Measurements from ENCODE around the gene KPNB1.

DNA sequence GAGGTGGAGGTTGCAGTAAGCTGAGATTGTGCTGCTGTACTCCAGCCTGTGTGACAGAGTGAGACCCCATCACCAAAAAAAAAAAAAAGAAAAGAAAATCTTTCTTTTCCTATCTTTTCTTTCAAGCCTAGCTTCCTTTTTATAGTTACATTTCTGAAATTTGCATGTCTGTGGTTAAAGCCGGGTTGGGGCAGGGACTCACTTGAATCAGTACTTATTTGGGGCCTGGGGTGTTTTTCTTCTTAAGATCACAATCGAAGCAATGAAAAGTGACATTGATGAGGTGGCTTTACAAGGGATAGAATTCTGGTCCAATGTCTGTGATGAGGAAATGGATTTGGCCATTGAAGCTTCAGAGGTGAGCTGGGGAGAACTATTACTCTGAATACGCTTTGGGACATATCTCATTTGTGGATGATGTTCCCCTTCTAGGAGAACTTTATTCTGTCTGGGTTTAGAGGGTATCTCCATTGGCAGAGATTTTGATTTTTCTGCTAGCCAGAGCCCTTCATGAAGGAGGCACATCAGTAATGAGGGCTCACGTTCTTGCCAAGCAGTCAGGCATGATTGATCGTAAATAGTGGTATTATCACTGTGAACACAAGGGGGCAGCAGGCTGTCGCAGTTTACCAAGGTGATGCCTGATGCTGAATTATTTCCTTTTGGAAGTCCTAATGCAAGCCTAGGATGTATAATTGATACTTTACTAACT, 14.3 kb downstream of the KPNB1 start:
- TF ChIP-seq CTCF (conservative IDR thresholded peaks at IDR 0.05; ENCODE audit: low read depth, low read length): peak; percentile 96
- TF ChIP-seq EZH2phosphoT487 (IDR thresholded peaks at IDR 0.05; ENCODE audit: borderline replicate concordance, low read length): no peak

Measured in PC-3 (cell line).